GM12864 (cell line): ENCODE results near the gene ARMC7.
A peak's percentile ranks its signal among the peaks of the same experiment; 100 is the strongest.
"Not testable (repeated sequence)": the region's sequence is repeated elsewhere in the genome, so short reads cannot be mapped to it uniquely, and the experiment has no call there.

Experiments used
- DNase-seq: peaks from one replicate; pipeline ENCODE4 v3.0.0-alpha.2; 2011; ENCODE audit warnings: low read depth
- H3K4me3 ChIP-seq: 2 replicates; pipeline ENCODE4 v1.5.1; 2011; ENCODE audit warnings: mild to moderate bottlenecking, low read depth, low read length, control low read depth
- CTCF ChIP-seq: IDR thresholded peaks from 2 replicates; pipeline ENCODE4 v1.5.1; 2011; ENCODE audit warnings: low read depth, mild to moderate bottlenecking, moderate library complexity, low read length, control low read depth, inconsistent platforms; ENCODE audit errors: missing control alignments

The ARMC7 gene

GRCh38 chr17:75125984-75126383, 16.2 kb downstream of the ARMC7 start:
- DNase-seq = no peak
- TF ChIP-seq CTCF = no peak
- no peak overlapping the region for H3K4me3 ChIP-seq

- H3K4me3 ChIP-seq = no peak overlapping the region
- no peak for DNase-seq
- no peak for TF ChIP-seq CTCF
These were observed 17.2 kb downstream of the ARMC7 start for GRCh38 chr17:75126954-75127353.

GRCh38 chr17:75127936-75128335, 18.2 kb downstream of the ARMC7 start:
- not testable (repeated sequence) for H3K4me3 ChIP-seq, DNase-seq

GRCh38 chr17:75128694-75129505, 19.1 kb downstream of the ARMC7 start:
- no peak overlapping the region for H3K4me3 ChIP-seq
- no peak for DNase-seq
- TF ChIP-seq CTCF = no peak

- TF ChIP-seq CTCF = no peak
These were observed 19.8 kb downstream of the ARMC7 start for GRCh38 chr17:75129576-75129975.

GRCh38 chr17:75130059-75130631, 20.4 kb downstream of the ARMC7 start:
- TF ChIP-seq CTCF = no peak
- no peak for DNase-seq

More at GRCh38 chr17:75129576-75129975, 19.8 kb downstream of the ARMC7 start:
- no peak for DNase-seq
- H3K4me3 ChIP-seq = no peak overlapping the region

GRCh38 chr17:75130632-75131277, 21.0 kb downstream of the ARMC7 start:
- H3K4me3 ChIP-seq = peak overlapping the region; percentile 82
- TF ChIP-seq CTCF = peak; percentile 53
- DNase-seq = no peak

More at GRCh38 chr17:75130059-75130631, 20.4 kb downstream of the ARMC7 start:
- peak overlapping the region; percentile 82 for H3K4me3 ChIP-seq
